Measurements from ENCODE around the gene RBL1.

GRCh38 chr20:37020636-37021035 is 75.2 kb downstream of the RBL1 start:
- TF ChIP-seq CTCF (IDR thresholded peaks at IDR 0.05) (no peak), POLR2A (IDR thresholded peaks at IDR 0.05) (no peak)

Data from gastroesophageal sphincter (tissue), 3 donors.